Kidney tubule cell (primary cell): ENCODE measurements around the gene HCK.
A peak's percentile ranks its signal among the peaks of the same experiment; 100 is the strongest.
"Not testable (repeated sequence)": the region's sequence is repeated elsewhere in the genome, so short reads cannot be mapped to it uniquely, and the experiment has no call there.

Source experiments
- DNase-seq: peaks from one replicate; pipeline ENCODE4 v3.0.0-alpha.2; 2018; ENCODE audit warnings: low spot score

Gene HCK

GRCh38 chr20:32091888-32092346, 39.9 kb downstream of the HCK start:
- DNase-seq = peak; percentile 67

- no peak for DNase-seq
These were observed 46.7 kb downstream of the HCK start for GRCh38 chr20:32098786-32099185.

GRCh38 chr20:32108814-32109391, 56.9 kb downstream of the HCK start:
- no peak for DNase-seq

- peak; percentile 93 for DNase-seq
These were observed 57.5 kb downstream of the HCK start, which contains the start of gene TM9SF4 for GRCh38 chr20:32109392-32110172. TSS of gene TM9SF4 (plus strand) at chr20:32109714. CDS start at chr20:32109741, 27 bp downstream.

- DNase-seq = no peak
These were observed 58.2 kb downstream of the HCK start for GRCh38 chr20:32110173-32110704.

- no peak for DNase-seq
These were observed 58.7 kb downstream of the HCK start for GRCh38 chr20:32110727-32111126.

GRCh38 chr20:32111156-32111686, 59.2 kb downstream of the HCK start:
- no peak for DNase-seq

GRCh38 chr20:32111753-32112152, 59.7 kb downstream of the HCK start:
- no peak for DNase-seq

- no peak for DNase-seq
These were observed 60.8 kb downstream of the HCK start for GRCh38 chr20:32112841-32113240.

GRCh38 chr20:32113591-32114260, 61.7 kb downstream of the HCK start:
- DNase-seq = no peak

GRCh38 chr20:32114305-32114960, 62.4 kb downstream of the HCK start:
- DNase-seq = no peak

- no peak for DNase-seq
These were observed 63.2 kb downstream of the HCK start for GRCh38 chr20:32115211-32115767.

GRCh38 chr20:32116079-32116521, 64.1 kb downstream of the HCK start:
- no peak for DNase-seq

- not testable (repeated sequence) for DNase-seq
These were observed 64.8 kb downstream of the HCK start for GRCh38 chr20:32116796-32117195.

GRCh38 chr20:32118427-32118826, 66.4 kb downstream of the HCK start:
- not testable (repeated sequence) for DNase-seq

- no peak for DNase-seq
These were observed 67.7 kb downstream of the HCK start for GRCh38 chr20:32119734-32120133.

GRCh38 chr20:32121908-32122307, 69.9 kb downstream of the HCK start:
- not testable (repeated sequence) for DNase-seq

- no peak for DNase-seq
These were observed 71.0 kb downstream of the HCK start for GRCh38 chr20:32123088-32123487.

GRCh38 chr20:32124916-32125454, 72.9 kb downstream of the HCK start:
- no peak for DNase-seq

GRCh38 chr20:32125506-32125905, 73.5 kb downstream of the HCK start:
- DNase-seq = peak; percentile 16

GRCh38 chr20:32126919-32127318, 74.9 kb downstream of the HCK start:
- DNase-seq = no peak
